K562 (cell line): ENCODE results near the gene DRAXIN. TPM values are rescaled to one million over a fixed set of nuclear protein-coding genes. Genes with fewer than 3 reads are reported as not detected.

ENCODE experiments used
- ATAC-seq: fragments of 200-7000 bp; cut with Tn5 transposase; 3 replicates; pipeline ENCODE4 v1.9.1; 2020; ENCODE audit warnings: moderate library complexity
- BruUV-seq: library from RNA; stranded (reverse); fragments of 400-500 nt; replicated peaks from 2 replicates; lab custom pipeline; 2021; lab: Mats Ljungman, UMichigan
- CTCF ChIA-PET: fragments of 300-600 bp; formaldehyde crosslinking; extraction: SDS; loops from one replicate; lab custom pipeline; 2021; ENCODE audit warnings: low intra/inter-chr PET ratio; lab: Yijun Ruan, JAX
- POLR2A ChIA-PET: fragments of 300-600, 350-650 bp; sonication (Branson Sonifier 250); formaldehyde crosslinking; extraction: SDS; loops from one replicate; lab custom pipeline; 2021; ENCODE audit warnings: antibody characterized with exemption, inconsistent platforms; lab: Yijun Ruan, JAX
- DNase-seq, 4 experiments: peaks; one replicate each; pipeline versions ENCODE4 v3.0.0 to v3.0.0-alpha.2; 2011 to 2018; ENCODE audit warnings: low spot score in 3 of 4, mixed read lengths in 3 of 4; ENCODE audit errors: extremely low read depth in 1 of 4
- FAIRE-seq: peaks from 2 replicates; lab custom pipeline; 2011; peaks lifted over from hg19 to GRCh38; lab: Jason Lieb, UNC
- H2AFZ ChIP-seq: 2 replicates; pipeline ENCODE4 v1.6.0; 2011; ENCODE audit warnings: low read depth, low read length, control low read depth, inconsistent platforms
- H3K27ac ChIP-seq: fragments of 200-600 bp; 3 replicates; pipeline ENCODE4 v1.8.0; 2011; ENCODE audit warnings: low read depth, mild to moderate bottlenecking, control low read depth, inconsistent platforms, low read length, moderate library complexity, mixed read lengths; ENCODE audit errors: extremely low read depth
- H3K27me3 ChIP-seq, 2 experiments: fragments of 300-600 bp in 1 of 2; 2 replicates in 1 of 2; 3 replicates in 1 of 2; pipeline versions ENCODE4 v1.6.0 to v1.8.0; 2011; ENCODE audit warnings: inconsistent platforms in 2 of 2, low read length in 2 of 2, mild to moderate bottlenecking in 1 of 2, mixed read lengths in 1 of 2, moderate library complexity in 1 of 2; ENCODE audit not compliant: control insufficient read depth in 2 of 2, insufficient read depth in 2 of 2
- H3K36me3 ChIP-seq: fragments of 300-600 bp; 3 replicates; pipeline ENCODE4 v1.8.0; 2011; ENCODE audit warnings: mild to moderate bottlenecking, low read length, inconsistent platforms; ENCODE audit not compliant: control insufficient read depth, insufficient read depth
- H3K4me1 ChIP-seq, 2 experiments: fragments of 200-600 bp in 1 of 2; replicated peaks in 1 of 2; 2 replicates in 1 of 2; 3 replicates in 1 of 2; pipeline versions ENCODE4 v1.5.1 to v1.8.0; 2011; ENCODE audit warnings: inconsistent platforms in 2 of 2, low read length in 2 of 2, mild to moderate bottlenecking in 1 of 2, mixed read lengths in 1 of 2, moderate library complexity in 1 of 2; ENCODE audit not compliant: control insufficient read depth in 2 of 2, insufficient read depth in 2 of 2
- H3K4me2 ChIP-seq: 2 replicates; pipeline ENCODE4 v1.6.1; 2011; ENCODE audit warnings: low read length, control low read depth, inconsistent platforms, mixed read lengths; ENCODE audit not compliant: insufficient read depth
- H3K4me3 ChIP-seq: fragments of 200-600 bp; sonication (generic), shearing (Covaris generic); 2 replicates; pipeline ENCODE4 v1.5.1; 2016; ENCODE audit warnings: control low read depth, inconsistent platforms
- H3K79me2 ChIP-seq: fragments of 200-600 bp; 3 replicates; pipeline ENCODE4 v1.8.0; 2011; ENCODE audit warnings: low read length, inconsistent platforms; ENCODE audit not compliant: control insufficient read depth, insufficient read depth
- H3K9ac ChIP-seq, 2 experiments: 2 replicates each; pipeline versions ENCODE4 v1.6.0 to v1.6.1; 2011; ENCODE audit warnings: low read depth in 2 of 2, low read length in 2 of 2, control low read depth in 1 of 2, inconsistent platforms in 1 of 2, mild to moderate bottlenecking in 1 of 2, mixed read lengths in 1 of 2; ENCODE audit not compliant: insufficient read depth in 1 of 2
- H3K9me1 ChIP-seq: one replicate; pipeline ENCODE4 v1.6.0; 2011; ENCODE audit warnings: inconsistent platforms, mild to moderate bottlenecking, low read length, moderate library complexity; ENCODE audit not compliant: control insufficient read depth, insufficient read depth
- H3K9me3 ChIP-seq: replicated peaks from 2 replicates; pipeline ENCODE4 v1.5.1; 2011; ENCODE audit warnings: low read depth, low read length, inconsistent platforms; ENCODE audit not compliant: control insufficient read depth, insufficient read depth
- H4K20me1 ChIP-seq: replicated peaks from 2 replicates; pipeline ENCODE4 v1.6.1; 2011; ENCODE audit warnings: low read length, inconsistent platforms, mixed read lengths; ENCODE audit not compliant: control insufficient read depth, insufficient read depth
- ELF4 ChIP-seq: fragments of 450-650 bp; formaldehyde crosslinking; IDR thresholded peaks from 2 replicates; pipeline ENCODE4 v1.4.0; 2022; ENCODE audit warnings: missing genetic modification characterization
- FOXA3 ChIP-seq, 2 experiments: fragments of 450-650 bp in 1 of 2; sonication (generic) in 1 of 2; formaldehyde crosslinking; IDR thresholded peaks in 1 of 2; conservative IDR thresholded peaks in 1 of 2; 2 replicates each; pipeline versions ENCODE4 v1.4.0 to v1.8.0; 2020 to 2022; ENCODE audit warnings: mild to moderate bottlenecking in 2 of 2, missing genetic modification reagents in 1 of 2
- HDAC1 ChIP-seq, 2 experiments: fragments of 450-650 bp; IDR thresholded peaks; 2 replicates each; pipeline ENCODE4 v1.6.1; 2016 to 2017; ENCODE audit warnings: inconsistent platforms in 1 of 2, mild to moderate bottlenecking in 1 of 2, moderate library complexity in 1 of 2
- MCM3 ChIP-seq: fragments of 450-650 bp; IDR thresholded peaks from 2 replicates; pipeline ENCODE4 v1.6.1; 2016
- MTA2 ChIP-seq: fragments of 450-650 bp; IDR thresholded peaks from 2 replicates; pipeline ENCODE4 v1.6.1; 2016; ENCODE audit warnings: low read depth
- RBM25 ChIP-seq: fragments of 200-400 bp; formaldehyde crosslinking; IDR thresholded peaks from 2 replicates; pipeline ENCODE4 v1.6.1; 2018; ENCODE audit warnings: low read length, low read depth, moderate library complexity; ENCODE audit not compliant: severe bottlenecking
- SIRT6 ChIP-seq: IDR thresholded peaks from one replicate; pipeline ENCODE4 v1.6.1; 2012; ENCODE audit warnings: low read depth, mild to moderate bottlenecking, control low read depth, inconsistent platforms, low read length, moderate library complexity
- SPI1 ChIP-seq: IDR thresholded peaks from 2 replicates; pipeline ENCODE4 v1.6.1; 2011; ENCODE audit warnings: low read depth, low read length, control low read depth, borderline replicate concordance
- TOE1 ChIP-seq, 2 experiments: fragments of 450-650 bp in 1 of 2; sonication (generic) in 1 of 2; formaldehyde crosslinking in 1 of 2; IDR thresholded peaks; 2 replicates each; pipeline versions ENCODE4 v1.7.1 to v1.8.0; 2016 to 2022; ENCODE audit warnings: borderline replicate concordance in 2 of 2, mild to moderate bottlenecking in 2 of 2, antibody characterized with exemption in 1 of 2, inconsistent platforms in 1 of 2, low read depth in 1 of 2, missing genetic modification reagents in 1 of 2, moderate library complexity in 1 of 2
- ZNF239 ChIP-seq: fragments of 250-450 bp; sonication (Bioruptor Pico); IDR thresholded peaks from 2 replicates; pipeline ENCODE4 v1.4.0; 2020; ENCODE audit warnings: mild to moderate bottlenecking
- WGBS: fragments of 100-300 bp; shearing (Covaris generic); methylation state at CpG from one replicate; pipeline ENCODE4 v1.1.6; 2016; ENCODE audit warnings: low coverage, mixed read lengths; ENCODE audit not compliant: insufficient coverage; ENCODE audit errors: missing lambda C conversion rate; 5-methylcytosine and 5-hydroxymethylcytosine counted together
- in situ Hi-C: fragments of 300-500 bp; cut with MboI; formaldehyde crosslinking; loops from 4 replicates; pipeline ENCODE4 v1.15.0; 2018; ENCODE audit warnings: inconsistent platforms, mixed read lengths
- intact Hi-C: fragments of 100-400 bp; cut with micrococcal nuclease; formaldehyde crosslinking; loops from 2 replicates; pipeline ENCODE4 v1.14.2; 2022
- polyA plus RNA-seq, 8 experiments: library from polyadenylated mRNA; depleted of rRNA in 4 of 8; stranded (reverse) in 5 of 8; unstranded in 3 of 8; fragments of >200 nt; fragmentation: Nextera tagmentation in 2 of 8; fragmentation: Illumina TruSeq in 1 of 8; extraction: Ambion mirVana in 2 of 8; extraction: Trizol in 1 of 8; gene quantifications; 2 replicates each; pipeline versions ENCODE4 v1.2.1 to v1.2.3, GENCODE V29; 2011 to 2014; ENCODE audit warnings: inconsistent platforms in 1 of 8, missing spikeins in 1 of 8
- total RNA-seq, 7 experiments: library from RNA; depleted of rRNA in 6 of 7; stranded (reverse); fragments of >200 nt in 6 of 7; fragmentation: Illumina TruSeq in 2 of 7; extraction: Trizol in 2 of 7; gene quantifications; 2 replicates each; pipeline versions ENCODE4 v1.2.1 to v1.2.3, GENCODE V29; 2011 to 2021; ENCODE audit warnings: low replicate concordance in 1 of 7
- TF ChIP-seq, protein P1 (sequence below): sonication (generic); formaldehyde crosslinking; IDR thresholded peaks from 2 replicates; pipeline ENCODE4 v1.9.0; 2022; ENCODE audit warnings: mild to moderate bottlenecking, missing genetic modification reagents
- TF ChIP-seq, protein P2 (sequence below): sonication (generic); formaldehyde crosslinking; IDR thresholded peaks from 2 replicates; pipeline ENCODE4 v1.9.0; 2022; ENCODE audit warnings: mild to moderate bottlenecking, missing genetic modification reagents

DRAXIN gene
- total and polyA plus RNA-seq, 9 of the 15 experiments (the other 6 are each of a cell fraction or from before 2014, with no cell fraction given) = 0.01 to 0.04 (median 0.01) TPM; not detected in 6

DNA sequence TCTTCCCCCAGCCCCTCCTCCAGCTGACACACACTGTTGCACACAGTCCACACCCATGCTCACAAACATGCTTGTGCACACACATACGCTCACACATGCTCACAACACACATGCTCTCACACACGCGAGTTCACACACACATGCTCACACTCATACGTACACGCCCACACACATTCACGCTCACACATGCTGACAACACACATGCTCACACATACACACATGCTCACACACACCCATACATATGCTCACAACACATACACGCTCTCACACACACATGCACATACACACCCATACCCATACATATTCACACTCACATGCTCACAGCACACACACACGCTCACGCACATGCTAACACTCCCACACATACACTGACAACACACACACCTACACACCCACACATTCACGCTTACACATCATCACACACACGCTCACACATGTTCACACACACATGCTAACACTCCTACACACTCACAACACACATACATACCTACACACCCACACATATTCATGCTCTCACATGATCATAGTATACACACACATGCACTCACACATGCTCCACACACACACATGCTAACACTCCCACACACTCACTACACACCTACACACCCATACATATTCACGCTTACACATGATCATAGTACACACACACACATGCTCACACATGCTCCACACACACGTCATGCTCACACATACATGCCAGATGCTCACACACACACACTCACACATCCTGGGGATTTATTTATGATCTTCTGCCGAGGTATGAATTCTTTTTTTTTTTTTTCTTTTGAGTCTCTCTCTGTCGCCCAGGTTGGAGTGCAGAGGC, 10.7 kb downstream of the DRAXIN start (continued):
- TF ChIP-seq ELF4 (CRISPR knock-in tag) = peak; percentile 38; the same call in 1 of the 2 replicates
- TF ChIP-seq HDAC1 (IDR thresholded peaks at IDR 0.05) = peak in 1 of 2 experiments; percentile 72; a peak in 1 of 4 replicates
- TF ChIP-seq MCM3 = peak; percentile 21; the same call in 1 of the 2 replicates
- TF ChIP-seq ZNF239 (CRISPR knock-in tag) = no peak
- 0 out of 2 replicates have a peak, but pooled peaks have one; percentile 12 for TF ChIP-seq MTA2
- TF ChIP-seq, protein P1, sequence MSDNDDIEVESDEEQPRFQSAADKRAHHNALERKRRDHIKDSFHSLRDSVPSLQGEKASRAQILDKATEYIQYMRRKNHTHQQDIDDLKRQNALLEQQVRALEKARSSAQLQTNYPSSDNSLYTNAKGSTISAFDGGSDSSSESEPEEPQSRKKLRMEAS = peak; percentile 46
- peak; percentile 38; the same call in 1 of the 2 replicates for TF ChIP-seq TOE1 (IDR thresholded peaks at IDR 0.05; ENCODE audit: borderline replicate concordance)
- no peak for TF ChIP-seq TOE1 (CRISPR knock-in tag; IDR thresholded peaks at IDR 0.05; ENCODE audit: borderline replicate concordance, low read depth)

DNA sequence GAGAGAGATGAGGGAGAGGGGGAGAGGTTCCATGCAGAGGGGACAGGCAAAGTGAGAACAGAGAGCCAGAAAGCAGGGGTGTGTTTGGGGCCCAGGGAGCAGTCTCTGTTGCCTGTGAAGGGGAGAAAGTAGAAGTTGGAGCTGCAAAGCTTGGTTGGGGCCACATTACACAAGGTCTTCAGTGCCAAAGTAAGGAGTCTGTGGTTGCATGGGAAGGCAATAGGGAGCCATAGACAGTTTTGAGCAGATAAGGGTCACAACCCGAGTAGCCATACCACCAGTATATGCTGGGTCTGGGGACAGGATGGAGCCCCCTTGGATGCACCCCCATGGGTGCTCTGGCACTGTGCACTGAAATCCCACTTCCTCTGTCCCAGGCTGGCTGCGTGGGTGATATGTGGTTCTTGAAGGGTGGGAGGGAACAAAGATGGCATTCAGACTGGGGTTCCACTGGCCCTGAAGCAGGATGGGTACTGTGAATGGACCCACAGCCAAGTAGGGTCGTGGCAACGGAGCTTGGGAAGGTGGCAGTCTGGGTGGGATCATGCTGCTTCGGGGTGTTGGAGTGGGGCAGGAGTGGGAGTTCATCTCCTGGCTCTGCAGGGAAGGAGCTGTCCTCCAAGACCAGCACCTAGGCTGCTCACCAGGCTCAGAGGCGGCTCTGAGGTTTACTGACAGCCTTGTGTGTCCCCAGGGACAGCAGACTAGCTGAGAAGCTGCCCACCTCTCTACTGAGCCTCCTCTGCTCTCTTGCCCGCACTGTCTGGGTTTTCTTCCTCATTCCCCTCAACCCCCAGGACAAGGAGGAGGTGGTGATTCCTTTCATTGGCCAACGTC, 12.1 kb downstream of the DRAXIN start:
- ChIA-PET POLR2A (interaction anchor here (0.6 to 1.6 kb wide), 3 partner anchors 9 to 21 kb away, joined by 3 to 6 read pairs (median 3); no protein-coding TSS in a partner anchor), CTCF (no interaction called here)
- no peaks in the 10 kb centered on the region for H3K36me3 ChIP-seq
- FAIRE-seq (no peak), DNase-seq (no peak), ATAC-seq (no peak)
- WGBS = 22% methylated on average over 8 of the region's 8 CpGs
- in situ Hi-C loops = no loop called here
- H3K4me3 ChIP-seq = no peak overlapping the region
- no peak overlapping the region for H3K27ac ChIP-seq
- H3K9ac ChIP-seq = peak overlapping the region in 1 of 2 experiments; percentile 80; a peak in 2 of 4 replicates
- no peaks in the 10 kb centered on the region for H4K20me1 ChIP-seq
- TF ChIP-seq, protein P1 = no peak
- TF ChIP-seq, protein P2, sequence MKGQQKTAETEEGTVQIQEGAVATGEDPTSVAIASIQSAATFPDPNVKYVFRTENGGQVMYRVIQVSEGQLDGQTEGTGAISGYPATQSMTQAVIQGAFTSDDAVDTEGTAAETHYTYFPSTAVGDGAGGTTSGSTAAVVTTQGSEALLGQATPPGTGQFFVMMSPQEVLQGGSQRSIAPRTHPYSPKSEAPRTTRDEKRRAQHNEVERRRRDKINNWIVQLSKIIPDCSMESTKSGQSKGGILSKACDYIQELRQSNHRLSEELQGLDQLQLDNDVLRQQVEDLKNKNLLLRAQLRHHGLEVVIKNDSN (CRISPR knock-in tag) = 0 out of 2 replicates have a peak, but pooled peaks have one; percentile 15
- TF ChIP-seq RBM25 (peak; percentile 61), FOXA3 (CRISPR knock-in tag; conservative IDR thresholded peaks at IDR 0.05 in 1 of 2, IDR thresholded peaks at IDR 0.05 in 1 of 2) (peak in 1 of 2 experiments; percentile 49; a peak in 1 of 4 replicates), SIRT6 (no peak), SPI1 (0 out of 2 replicates have a peak, but pooled peaks have one; percentile 24)
- no peaks in the 10 kb centered on the region for H3K79me2 ChIP-seq
- no peaks in the 10 kb centered on the region for H3K9me3 ChIP-seq
- no peaks in the 10 kb centered on the region for H3K9me1 ChIP-seq
- H3K27me3 ChIP-seq = peaks cover 2 to 16% of the 10 kb centered on the region in 2 experiments; a peak in 3 of 5 replicates
- BruUV-seq = no TSS peak
- intact Hi-C loops = no loop called here
- H2AFZ ChIP-seq = peak overlapping the region; percentile 29
- H3K4me1 ChIP-seq = peaks cover 29 to 58% of the 10 kb centered on the region in 2 experiments
- H3K4me2 ChIP-seq = no peak overlapping the region
